ENCODE data around the gene ADGRL4. TPM values are rescaled to one million over a fixed set of nuclear protein-coding genes. Genes with fewer than 3 reads are reported as not detected.

ADGRL4 gene
- total and polyA plus RNA-seq, 2 of the 13 experiments (the other 11 are each of a cell fraction or from before 2014, with no cell fraction given) = not detected

DNA sequence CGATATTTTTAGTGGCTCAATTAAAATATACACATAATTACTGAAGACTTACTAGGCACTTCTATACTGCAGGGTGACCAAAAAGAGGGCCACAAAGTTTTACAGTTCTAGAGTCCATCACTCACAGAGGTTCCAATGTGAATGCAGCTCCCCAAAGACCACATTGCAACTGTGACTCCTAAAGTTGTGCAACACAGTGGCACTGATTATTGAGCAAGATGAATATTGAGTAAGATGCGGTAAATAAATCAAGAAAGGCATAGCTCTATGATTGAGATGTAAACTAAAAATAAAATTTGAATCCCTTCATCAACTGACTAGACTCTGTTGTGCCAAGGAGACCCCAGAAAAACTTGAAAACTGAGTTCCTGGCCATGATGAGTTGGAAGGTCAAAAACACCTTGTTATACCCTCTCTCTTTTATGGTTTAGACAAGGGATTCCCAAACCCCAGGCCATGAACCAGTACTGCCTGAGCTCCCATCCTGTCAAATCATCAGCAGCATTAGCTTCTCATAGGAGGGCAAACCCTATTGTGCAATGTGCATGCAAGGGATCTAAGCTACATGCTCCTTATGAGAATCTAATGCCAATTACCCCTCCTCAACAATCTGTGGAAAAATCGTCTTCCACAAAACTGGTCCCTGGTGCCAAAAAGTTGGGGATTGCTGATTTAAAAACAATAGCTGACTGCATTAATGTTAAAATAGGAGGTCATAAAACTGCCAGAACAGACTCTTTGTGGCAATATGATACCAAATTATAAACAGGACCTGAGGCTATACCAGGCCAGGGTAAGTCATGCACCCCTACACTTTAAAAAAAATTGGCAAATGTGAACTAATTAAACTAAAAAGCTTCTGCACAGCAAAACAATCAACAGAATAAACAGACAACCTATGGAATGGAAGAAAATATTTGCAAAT is 94.3 kb downstream of the ADGRL4 start:
- TF ChIP-seq SOX5 (CRISPR knock-in tag; IDR thresholded peaks at IDR 0.05; ENCODE audit: borderline replicate concordance) = no peak
- peak; percentile 38; the same call in 1 of the 2 replicates for TF ChIP-seq CEBPB (IDR thresholded peaks at IDR 0.05; ENCODE audit: borderline replicate concordance, low read depth, low read length)
- DNase-seq (ENCODE audit: low spot score) = no peak

DNA sequence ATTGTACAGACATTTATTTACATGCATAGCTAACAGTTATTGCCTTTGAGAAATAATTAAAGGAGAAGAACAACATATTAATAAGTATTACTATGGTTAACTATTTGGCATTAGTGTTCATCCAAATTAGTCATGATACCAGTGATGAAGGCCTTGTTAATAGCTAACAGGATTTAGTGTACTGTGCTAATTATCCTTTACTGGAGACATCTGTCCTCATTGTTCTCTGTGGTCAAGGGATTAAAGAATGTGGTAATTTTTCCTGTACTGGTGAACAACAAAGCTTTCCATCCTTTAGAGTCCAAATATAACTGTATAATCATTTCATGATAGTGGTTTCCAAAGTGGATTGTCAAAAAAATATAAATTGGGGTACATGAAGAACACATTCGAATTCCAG is 103.9 kb downstream of the ADGRL4 start:
- no peak overlapping the region for H3K4me3 ChIP-seq (replicated peaks in 1 of 3; ENCODE audit: insufficient read depth in 1 of 3, low read depth in 2 of 3, low read length in 3 of 3)
- no peak for FAIRE-seq
- peaks cover 66% of the 10 kb centered on the region for H3K9me3 ChIP-seq (ENCODE audit: low read length)
- no peak overlapping the region for H3K4me2 ChIP-seq (ENCODE audit: low read depth, low read length)
- ATAC-seq = no peak
- H2AFZ ChIP-seq (ENCODE audit: low read length) = no peak overlapping the region
- H4K20me1 ChIP-seq (ENCODE audit: insufficient read depth, low read length) = no peaks in the 10 kb centered on the region
- intact Hi-C loops (cut with micrococcal nuclease; ENCODE audit: unreplicated experiment) = no loop called here
- POLR2A ChIA-PET = no interaction called here
- BruUV-seq (replicated peaks) = no TSS peak
- in situ Hi-C loops (cut with HindIII; ENCODE audit: extremely low pct_ligation_motif_present, low pct_unique_long_range_greater_than_20kb) = no loop called here
- no peaks in the 10 kb centered on the region for H3K79me2 ChIP-seq (ENCODE audit: insufficient read depth, low read length)
- H3K9ac ChIP-seq (ENCODE audit: insufficient read depth, low read depth, low read length) = no peak overlapping the region
- H3K36me3 ChIP-seq (replicated peaks in 1 of 2; ENCODE audit: control insufficient read depth in 1 of 2, insufficient read depth in 2 of 2, low read length in 2 of 2) = no peaks in the 10 kb centered on the region
- no peak for DNase-seq (ENCODE audit: low spot score)
- no peaks in the 10 kb centered on the region for H3K4me1 ChIP-seq (ENCODE audit: insufficient read depth, low read length)
- H3K27me3 ChIP-seq (ENCODE audit: control insufficient read depth in 1 of 2, insufficient read depth in 2 of 2, low read length in 2 of 2) = no peaks in the 10 kb centered on the region
- CTCF ChIA-PET (ENCODE audit: low intra/inter-chr PET ratio, low total read pairs) = no interaction called here
- TF ChIP-seq MEF2D (CRISPR knock-in tag; IDR thresholded peaks at IDR 0.05) (no peak), RFXANK (CRISPR knock-in tag; IDR thresholded peaks at IDR 0.05) (no peak), ZNF335 (CRISPR knock-in tag; IDR thresholded peaks at IDR 0.05) (no peak), RBFOX2 (IDR thresholded peaks at IDR 0.05; ENCODE audit: low read depth, low read length) (no peak)
- TF ChIP-seq, protein P1, sequence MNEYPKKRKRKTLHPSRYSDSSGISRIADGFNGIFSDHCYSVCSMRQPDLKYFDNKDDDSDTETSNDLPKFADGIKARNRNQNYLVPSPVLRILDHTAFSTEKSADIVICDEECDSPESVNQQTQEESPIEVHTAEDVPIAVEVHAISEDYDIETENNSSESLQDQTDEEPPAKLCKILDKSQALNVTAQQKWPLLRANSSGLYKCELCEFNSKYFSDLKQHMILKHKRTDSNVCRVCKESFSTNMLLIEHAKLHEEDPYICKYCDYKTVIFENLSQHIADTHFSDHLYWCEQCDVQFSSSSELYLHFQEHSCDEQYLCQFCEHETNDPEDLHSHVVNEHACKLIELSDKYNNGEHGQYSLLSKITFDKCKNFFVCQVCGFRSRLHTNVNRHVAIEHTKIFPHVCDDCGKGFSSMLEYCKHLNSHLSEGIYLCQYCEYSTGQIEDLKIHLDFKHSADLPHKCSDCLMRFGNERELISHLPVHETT (CRISPR knock-in tag; conservative IDR thresholded peaks at IDR 0.05) = no peak
- 0% methylated on average over 1 of the region's 1 CpG for whole genome bisulfite sequencing (ENCODE audit: low lambda C conversion rate)
- no peak overlapping the region for H3K27ac ChIP-seq (ENCODE audit: extremely low read length, insufficient read depth, low read length)

More for the DNA sequence above, 94.3 kb downstream of the ADGRL4 start:
- Histone ChIP-seq H2AFZ (ENCODE audit: low read length) (no peak overlapping the region), H3K27ac (ENCODE audit: extremely low read length, insufficient read depth, low read length) (no peak overlapping the region), H4K20me1 (ENCODE audit: insufficient read depth, low read length) (no peaks in the 10 kb centered on the region), H3K27me3 (ENCODE audit: control insufficient read depth in 1 of 2, insufficient read depth in 2 of 2, low read length in 2 of 2) (no peaks in the 10 kb centered on the region), H3K9me3 (ENCODE audit: low read length) (peaks cover 58% of the 10 kb centered on the region), H3K9ac (ENCODE audit: insufficient read depth, low read depth, low read length) (no peak overlapping the region), H3K79me2 (ENCODE audit: insufficient read depth, low read length) (no peaks in the 10 kb centered on the region), H3K36me3 (replicated peaks in 1 of 2; ENCODE audit: control insufficient read depth in 1 of 2, insufficient read depth in 2 of 2, low read length in 2 of 2) (no peaks in the 10 kb centered on the region), H3K4me2 (ENCODE audit: low read depth, low read length) (no peak overlapping the region), H3K4me3 (replicated peaks in 1 of 3; ENCODE audit: insufficient read depth in 1 of 3, low read depth in 2 of 3, low read length in 3 of 3) (no peak overlapping the region), H3K4me1 (ENCODE audit: insufficient read depth, low read length) (no peaks in the 10 kb centered on the region)
- ATAC-seq (no peak), FAIRE-seq (no peak)
- 0% methylated on average over 3 of the region's 3 CpGs for WGBS (ENCODE audit: low lambda C conversion rate)
- in situ Hi-C loops (cut with HindIII; ENCODE audit: extremely low pct_ligation_motif_present, low pct_unique_long_range_greater_than_20kb) (no loop called here), intact Hi-C loops (cut with micrococcal nuclease; ENCODE audit: unreplicated experiment) (no loop called here)
- no TSS peak for BruUV-seq (replicated peaks)
- CTCF ChIA-PET (ENCODE audit: low intra/inter-chr PET ratio, low total read pairs) = no interaction called here
- POLR2A ChIA-PET = no interaction called here
